Thoracic aorta (tissue), 2 donors: ENCODE measurements around the gene LDLRAD3. TPM values are rescaled to one million over a fixed set of nuclear protein-coding genes. Genes with fewer than 3 reads are reported as not detected.

Experiments used
- ATAC-seq: fragments of 150-250 bp; one replicate; pipeline ENCODE4 v1.8.0; 2017; ENCODE audit warnings: low read depth; ENCODE audit not compliant: insufficient number of reproducible peaks, low FRiP score
- DNase-seq: peaks from one replicate; pipeline ENCODE4 v3.0.0-alpha.2; 2020; ENCODE audit warnings: low spot score
- H3K27ac ChIP-seq, 2 donors: fragments of 200-600 bp; sonication (generic); 1 replicate in 1 of 2; 2 replicates in 1 of 2; pipeline ENCODE4 v1.5.1; 2016; ENCODE audit warnings: mild to moderate bottlenecking in 2 of 2, moderate library complexity in 2 of 2
- H3K27me3 ChIP-seq: fragments of 200-600 bp; sonication (generic); replicated peaks from 2 replicates; pipeline ENCODE4 v1.6.0; 2016; ENCODE audit warnings: mild to moderate bottlenecking; ENCODE audit not compliant: insufficient read depth
- H3K36me3 ChIP-seq: fragments of 200-600 bp; sonication (generic); one replicate; pipeline ENCODE4 v1.5.1; 2016
- H3K4me1 ChIP-seq, 2 donors: fragments of 200-600 bp; sonication (generic); 1 replicate in 1 of 2; 2 replicates in 1 of 2; pipeline versions ENCODE4 v1.5.1 to v1.6.0; 2016; ENCODE audit warnings: low read depth in 2 of 2, mild to moderate bottlenecking in 1 of 2; ENCODE audit not compliant: control insufficient read depth in 1 of 2
- H3K4me3 ChIP-seq: fragments of 200-600 bp; sonication (generic); 2 replicates; pipeline ENCODE4 v1.5.1; 2016; ENCODE audit warnings: mild to moderate bottlenecking
- H3K9me3 ChIP-seq: fragments of 200-600 bp; sonication (generic); 2 replicates; pipeline ENCODE4 v1.5.1; 2016
- total RNA-seq, 2 donors: library from RNA; depleted of rRNA; stranded (reverse); fragments of >200 nt; gene quantifications; one replicate each; pipeline versions ENCODE4 v1.1.0 to v1.2.3, GENCODE V29; 2016
- TF ChIP-seq, protein P1 (sequence below): fragments of 200-600 bp; sonication (generic); IDR thresholded peaks from one replicate; pipeline ENCODE4 v1.5.1; 2019; ENCODE audit warnings: antibody characterized with exemption

LDLRAD3 gene
- total RNA-seq, 2 donors from 2014 or later, result 6.1 to 17.2 TPM

DNA sequence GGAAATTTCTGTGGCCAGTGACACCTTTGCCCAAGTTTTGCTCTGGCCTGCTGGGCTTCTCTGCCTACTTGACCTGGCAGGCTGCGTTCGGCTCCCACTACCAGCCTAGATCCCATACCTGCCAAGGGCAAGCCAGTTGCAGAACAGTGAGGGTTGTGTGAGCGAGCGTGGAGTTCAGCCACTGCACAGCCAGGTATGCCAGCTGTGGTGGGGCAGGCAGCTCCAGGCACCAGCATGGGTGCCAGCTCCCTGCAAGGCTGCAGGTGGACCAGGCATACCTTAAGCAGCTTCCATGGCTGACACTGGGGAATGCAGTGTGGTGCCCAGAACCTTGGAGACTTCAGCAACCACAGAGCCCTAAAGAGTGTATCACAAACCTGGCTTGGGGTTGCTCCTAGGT is 133.5 kb downstream of the LDLRAD3 start:
- TF ChIP-seq, protein P1, sequence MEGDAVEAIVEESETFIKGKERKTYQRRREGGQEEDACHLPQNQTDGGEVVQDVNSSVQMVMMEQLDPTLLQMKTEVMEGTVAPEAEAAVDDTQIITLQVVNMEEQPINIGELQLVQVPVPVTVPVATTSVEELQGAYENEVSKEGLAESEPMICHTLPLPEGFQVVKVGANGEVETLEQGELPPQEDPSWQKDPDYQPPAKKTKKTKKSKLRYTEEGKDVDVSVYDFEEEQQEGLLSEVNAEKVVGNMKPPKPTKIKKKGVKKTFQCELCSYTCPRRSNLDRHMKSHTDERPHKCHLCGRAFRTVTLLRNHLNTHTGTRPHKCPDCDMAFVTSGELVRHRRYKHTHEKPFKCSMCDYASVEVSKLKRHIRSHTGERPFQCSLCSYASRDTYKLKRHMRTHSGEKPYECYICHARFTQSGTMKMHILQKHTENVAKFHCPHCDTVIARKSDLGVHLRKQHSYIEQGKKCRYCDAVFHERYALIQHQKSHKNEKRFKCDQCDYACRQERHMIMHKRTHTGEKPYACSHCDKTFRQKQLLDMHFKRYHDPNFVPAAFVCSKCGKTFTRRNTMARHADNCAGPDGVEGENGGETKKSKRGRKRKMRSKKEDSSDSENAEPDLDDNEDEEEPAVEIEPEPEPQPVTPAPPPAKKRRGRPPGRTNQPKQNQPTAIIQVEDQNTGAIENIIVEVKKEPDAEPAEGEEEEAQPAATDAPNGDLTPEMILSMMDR, result no peak
- Histone ChIP-seq H3K4me3 (no peak overlapping the region), H3K4me1 (no peaks in the 10 kb centered on the region), H3K36me3 (no peaks in the 10 kb centered on the region), H3K9me3 (no peaks in the 10 kb centered on the region), H3K27ac (no peak overlapping the region), H3K27me3 (no peaks in the 10 kb centered on the region)
- ATAC-seq (no peak), DNase-seq (no peak)

DNA sequence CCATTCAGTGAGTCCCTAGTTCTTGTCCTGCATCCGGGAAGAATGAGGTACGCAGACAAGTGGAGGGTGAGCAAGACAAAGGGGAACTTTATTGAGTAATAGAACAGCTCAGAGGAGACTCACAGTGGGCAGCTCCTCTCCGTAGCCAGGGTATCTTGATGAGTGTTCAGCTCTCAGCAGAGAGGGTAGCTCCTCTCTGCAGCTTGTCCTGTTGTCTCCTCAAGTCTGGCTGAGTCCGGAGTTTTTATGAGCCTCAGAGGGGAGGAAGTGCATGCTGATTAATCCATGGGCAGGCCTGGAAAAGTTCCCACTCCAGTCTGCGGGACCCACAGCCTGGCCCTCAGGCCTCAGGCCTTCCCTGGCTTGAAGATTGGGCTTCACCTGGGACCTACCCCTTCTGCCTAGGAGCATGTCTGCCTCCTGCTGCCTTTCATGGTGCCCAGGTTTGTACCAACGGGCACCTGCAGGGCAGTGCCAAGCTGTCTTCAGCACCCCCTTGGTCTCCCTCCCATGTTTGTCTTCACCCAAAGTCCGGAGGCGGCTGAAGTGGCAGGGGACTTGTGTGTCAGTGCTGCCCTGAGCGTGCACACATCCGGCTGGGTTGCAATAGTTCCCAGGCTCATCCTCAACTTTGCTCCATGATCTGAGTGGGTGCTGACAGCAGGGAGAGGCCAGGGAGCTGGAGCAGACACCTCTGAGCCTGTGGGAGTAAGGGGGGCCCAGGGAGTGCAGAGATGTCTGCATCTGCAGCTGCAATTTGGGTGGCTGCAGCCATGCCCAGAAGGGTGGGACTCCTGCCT is 134.2 kb downstream of the LDLRAD3 start:
- ATAC-seq, result no peak
- H3K36me3 ChIP-seq, result no peaks in the 10 kb centered on the region
- TF ChIP-seq, protein P1, result no peak

DNA sequence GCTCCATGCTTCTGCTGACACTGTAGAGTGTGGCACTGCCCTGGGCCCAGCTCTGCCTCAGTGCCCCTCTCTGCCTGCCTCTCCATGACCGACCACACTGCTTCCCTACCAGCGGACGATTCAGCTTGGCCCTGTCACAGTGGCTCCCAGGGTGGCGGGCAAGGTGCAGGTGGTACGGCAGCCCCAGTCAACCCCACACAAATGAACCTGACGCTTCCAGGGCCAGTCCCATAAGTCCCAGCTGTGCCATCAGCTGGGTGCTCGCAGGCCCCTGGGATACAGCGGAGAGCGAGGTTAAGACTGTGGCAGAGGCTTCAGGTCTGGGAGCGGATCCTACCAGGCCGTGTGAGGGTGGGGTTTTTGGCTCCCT is 134.8 kb downstream of the LDLRAD3 start:
- Histone ChIP-seq H3K4me3 (no peak overlapping the region), H3K27me3 (no peaks in the 10 kb centered on the region), H3K27ac (no peak overlapping the region), H3K4me1 (no peaks in the 10 kb centered on the region), H3K36me3 (no peaks in the 10 kb centered on the region), H3K9me3 (no peaks in the 10 kb centered on the region)
- TF ChIP-seq, protein P1, result no peak
- ATAC-seq (no peak), DNase-seq (no peak)

More for the DNA sequence above, 134.2 kb downstream of the LDLRAD3 start:
- H3K4me3 ChIP-seq, result no peak overlapping the region
- H3K27me3 ChIP-seq, result no peaks in the 10 kb centered on the region
- no peak for DNase-seq
- no peaks in the 10 kb centered on the region for H3K9me3 ChIP-seq
- no peaks in the 10 kb centered on the region for H3K4me1 ChIP-seq
- no peak overlapping the region for H3K27ac ChIP-seq

DNA sequence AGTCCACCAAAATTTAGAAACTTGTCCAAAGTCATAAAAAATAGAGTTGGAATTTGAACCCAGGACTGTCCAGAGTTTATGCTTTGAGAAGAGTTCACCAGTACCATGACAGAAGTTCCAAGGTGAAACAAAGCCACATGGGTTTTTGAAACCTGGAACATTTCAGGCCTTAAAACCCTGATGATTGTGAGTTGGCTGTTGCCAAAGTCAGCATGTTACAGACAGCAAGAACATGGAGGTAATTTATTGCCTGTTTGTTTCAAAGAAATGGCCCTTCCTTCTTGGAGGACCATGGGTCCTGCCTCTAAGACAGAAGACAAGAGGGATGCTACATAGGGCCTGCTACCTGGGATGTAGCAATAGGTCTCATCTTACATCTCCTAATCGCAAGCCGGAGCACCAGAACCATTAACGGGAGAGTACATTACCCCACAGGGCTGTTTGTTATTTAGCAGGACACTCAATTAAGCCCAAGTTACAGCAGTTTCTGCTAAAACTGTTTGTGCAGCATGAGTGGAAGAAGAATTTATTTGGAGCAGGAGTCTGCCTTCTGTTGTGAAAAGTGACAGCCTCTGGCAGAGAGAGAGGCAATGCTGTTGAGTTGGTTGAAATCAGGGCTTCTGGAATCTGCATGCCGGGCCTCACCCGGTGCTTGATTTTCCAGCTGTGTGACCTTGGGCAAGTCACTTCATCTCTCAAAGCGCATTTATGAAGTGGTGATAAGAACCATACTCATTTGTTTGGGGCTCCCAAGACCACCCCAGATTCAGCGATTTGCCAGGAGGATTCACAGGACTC is 136.2 kb downstream of the LDLRAD3 start:
- no peaks in the 10 kb centered on the region for H3K27me3 ChIP-seq
- no peak for ATAC-seq
- no peaks in the 10 kb centered on the region for H3K36me3 ChIP-seq
- no peak overlapping the region for H3K4me3 ChIP-seq
- no peak overlapping the region for H3K27ac ChIP-seq
- DNase-seq, result no peak
- TF ChIP-seq, protein P1, result no peak
- H3K9me3 ChIP-seq, result no peaks in the 10 kb centered on the region
- H3K4me1 ChIP-seq, result no peaks in the 10 kb centered on the region

DNA sequence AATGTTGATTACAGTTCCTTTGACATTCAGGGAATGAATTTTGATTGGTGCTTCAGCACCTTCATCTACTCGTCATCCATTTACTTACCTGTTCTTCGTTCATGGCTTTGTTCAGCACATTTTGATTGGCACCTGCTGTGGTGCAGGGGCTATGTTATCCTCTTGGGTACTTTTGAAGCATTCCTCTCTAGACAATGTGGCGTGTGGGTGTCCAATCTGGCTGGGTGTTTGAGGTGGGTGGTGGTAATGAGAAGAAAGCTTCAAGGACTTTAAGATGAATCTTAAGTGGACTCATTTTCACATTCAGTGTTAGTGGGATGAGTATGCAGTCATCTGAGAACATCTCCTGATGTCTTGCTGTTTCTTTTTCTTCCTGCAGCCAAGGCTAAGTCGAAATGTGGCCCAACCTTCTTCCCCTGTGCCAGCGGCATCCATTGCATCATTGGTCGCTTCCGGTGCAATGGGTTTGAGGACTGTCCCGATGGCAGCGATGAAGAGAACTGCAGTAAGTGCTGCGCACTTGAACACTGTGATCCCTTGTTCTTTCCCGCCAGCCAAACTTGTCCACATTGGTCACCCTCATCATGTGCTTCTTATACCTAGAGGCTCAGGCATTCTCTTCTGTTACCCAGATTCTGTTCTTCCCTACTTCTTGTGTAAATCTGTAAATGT is 137.5 kb downstream of the LDLRAD3 start:
- H3K4me3 ChIP-seq, result no peak overlapping the region
- H3K36me3 ChIP-seq, result no peaks in the 10 kb centered on the region
- H3K9me3 ChIP-seq, result no peaks in the 10 kb centered on the region
- H3K27me3 ChIP-seq, result no peaks in the 10 kb centered on the region
- H3K27ac ChIP-seq, result no peak overlapping the region
- H3K4me1 ChIP-seq, result no peaks in the 10 kb centered on the region
- TF ChIP-seq, protein P1, result no peak
- no peak for DNase-seq
- no peak for ATAC-seq
